HepG2 (cell line): ENCODE results near the gene NFE2L2. TPM values are rescaled to one million over a fixed set of nuclear protein-coding genes. Genes with fewer than 3 reads are reported as not detected.
A peak's percentile ranks its signal among the peaks of the same experiment; 100 is the strongest.

Experiments
- ATF1 ChIP-seq: IDR thresholded peaks from 2 replicates; pipeline ENCODE4 v1.6.1; 2016; ENCODE audit warnings: mild to moderate bottlenecking, control low read depth
- BCL6 ChIP-seq: IDR thresholded peaks from 2 replicates; pipeline ENCODE4 v1.6.1; 2016; ENCODE audit warnings: missing genetic modification reagents, missing compliant biosample characterization
- CBX2 ChIP-seq, 2 experiments: fragments of 200-600 bp in 1 of 2; sonication (generic); formaldehyde crosslinking in 1 of 2; IDR thresholded peaks; 2 replicates each; pipeline versions ENCODE4 v1.7.0 to v1.8.1; 2018 to 2022; ENCODE audit warnings: low read depth in 2 of 2, low read length in 1 of 2, mild to moderate bottlenecking in 1 of 2, missing genetic modification reagents in 1 of 2
- ELF3 ChIP-seq: IDR thresholded peaks from 2 replicates; pipeline ENCODE4 v1.6.1; 2016; ENCODE audit warnings: missing genetic modification reagents, missing compliant biosample characterization
- FOXC1 ChIP-seq: sonication (generic); formaldehyde crosslinking; IDR thresholded peaks from 2 replicates; pipeline ENCODE4 v1.8.0; 2022; ENCODE audit warnings: mild to moderate bottlenecking, missing genetic modification reagents, borderline replicate concordance
- HNRNPUL1 ChIP-seq: fragments of 200-400 bp; formaldehyde crosslinking; IDR thresholded peaks from 2 replicates; pipeline ENCODE4 v1.6.1; 2017; ENCODE audit warnings: low read depth, mild to moderate bottlenecking, low read length, moderate library complexity
- HOXA3 ChIP-seq: sonication (generic); formaldehyde crosslinking; IDR thresholded peaks from 2 replicates; pipeline ENCODE4 v1.5.0; 2020; ENCODE audit warnings: missing genetic modification reagents
- IKZF4 ChIP-seq: sonication (generic); formaldehyde crosslinking; IDR thresholded peaks from 2 replicates; pipeline ENCODE4 v1.5.1; 2020; ENCODE audit warnings: borderline replicate concordance, mild to moderate bottlenecking, low read depth, missing genetic modification reagents; ENCODE audit errors: not compliant biosample characterization
- MTF1 ChIP-seq: sonication (generic); formaldehyde crosslinking; IDR thresholded peaks from 2 replicates; pipeline ENCODE4 v1.5.0; 2020; ENCODE audit warnings: missing genetic modification reagents
- PHF21A ChIP-seq: sonication (generic); formaldehyde crosslinking; IDR thresholded peaks from 2 replicates; pipeline ENCODE4 v1.5.0; 2020; ENCODE audit warnings: mild to moderate bottlenecking, missing genetic modification reagents
- POGZ ChIP-seq: sonication (generic); formaldehyde crosslinking; IDR thresholded peaks from 2 replicates; pipeline ENCODE4 v1.4.0; 2020; ENCODE audit warnings: mild to moderate bottlenecking, missing genetic modification reagents
- PPARG ChIP-seq: conservative IDR thresholded peaks from 2 replicates; pipeline ENCODE4 v1.6.1; 2016; ENCODE audit warnings: missing biosample characterization, missing genetic modification reagents
- PRPF4 ChIP-seq: fragments of 200-400 bp; formaldehyde crosslinking; IDR thresholded peaks from 2 replicates; pipeline ENCODE4 v1.6.1; 2016; ENCODE audit warnings: low read length, low read depth; ENCODE audit not compliant: poor library complexity, severe bottlenecking
- SAP130 ChIP-seq: IDR thresholded peaks from 2 replicates; pipeline ENCODE4 v1.6.1; 2016; ENCODE audit warnings: low read depth
- SOX5 ChIP-seq: IDR thresholded peaks from 2 replicates; pipeline ENCODE4 v1.6.1; 2016; ENCODE audit warnings: borderline replicate concordance
- SYNCRIP ChIP-seq: fragments of 200-400 bp; formaldehyde crosslinking; IDR thresholded peaks from 2 replicates; pipeline ENCODE4 v1.6.1; 2018; ENCODE audit warnings: mild to moderate bottlenecking, low read depth, low read length; ENCODE audit not compliant: insufficient read depth
- ZFP36 ChIP-seq: fragments of 150-350 bp; IDR thresholded peaks from 2 replicates; pipeline ENCODE4 v1.6.1; 2018; ENCODE audit warnings: borderline replicate concordance, low read length, low read depth; ENCODE audit not compliant: partially characterized antibody
- ZKSCAN5 ChIP-seq: sonication (generic); formaldehyde crosslinking; IDR thresholded peaks from 2 replicates; pipeline ENCODE4 v1.5.1; 2020; ENCODE audit warnings: mild to moderate bottlenecking, missing genetic modification reagents
- ZNF20 ChIP-seq: sonication (generic); formaldehyde crosslinking; IDR thresholded peaks from 2 replicates; pipeline ENCODE4 v1.4.0; 2020; ENCODE audit warnings: mild to moderate bottlenecking, moderate library complexity, missing genetic modification reagents
- ZNF556 ChIP-seq: sonication (generic); formaldehyde crosslinking; IDR thresholded peaks from 2 replicates; pipeline ENCODE4 v1.4.0; 2020; ENCODE audit warnings: mild to moderate bottlenecking, missing genetic modification reagents, borderline replicate concordance
- ZSCAN12 ChIP-seq: sonication (generic); formaldehyde crosslinking; IDR thresholded peaks from 2 replicates; pipeline ENCODE4 v1.9.0; 2021; ENCODE audit warnings: mild to moderate bottlenecking, missing genetic modification reagents
- polyA plus RNA-seq, 8 experiments: library from polyadenylated mRNA; depleted of rRNA in 3 of 8; stranded (reverse) in 7 of 8; unstranded in 1 of 8; fragments of >200 nt; fragmentation: Illumina TruSeq in 4 of 8; extraction: Trizol in 4 of 8; gene quantifications; 2 replicates each; pipeline versions ENCODE4 v1.2.1 to v1.2.3, GENCODE V29; 2011 to 2016; ENCODE audit warnings: low read depth in 4 of 8, missing spikeins in 1 of 8, mixed read lengths in 1 of 8; ENCODE audit not compliant: insufficient read depth in 1 of 8
- total RNA-seq, 5 experiments: library from RNA; depleted of rRNA; stranded (reverse); fragments of >200 nt; fragmentation: Illumina TruSeq; extraction: Trizol; gene quantifications; 2 replicates each; pipeline ENCODE4 v1.2.3, GENCODE V29; 2016; ENCODE audit warnings: low read depth in 1 of 5
- TF ChIP-seq, protein P1 (sequence below): sonication (generic); formaldehyde crosslinking; IDR thresholded peaks from 2 replicates; pipeline ENCODE4 v1.5.0; 2020; ENCODE audit warnings: missing genetic modification reagents
- TF ChIP-seq, protein P2 (sequence below): fragments of 450-650 bp; IDR thresholded peaks from 2 replicates; pipeline ENCODE4 v1.6.1; 2016
- TF ChIP-seq, protein P3 (sequence below): sonication (generic); formaldehyde crosslinking; IDR thresholded peaks from 2 replicates; pipeline ENCODE4 v1.9.0; 2021; ENCODE audit warnings: missing genetic modification reagents, mild to moderate bottlenecking, borderline replicate concordance
- TF ChIP-seq, protein P4 (sequence below): sonication (generic); formaldehyde crosslinking; IDR thresholded peaks from 2 replicates; pipeline ENCODE4 v1.8.0; 2022; ENCODE audit warnings: missing genetic modification reagents, mild to moderate bottlenecking, borderline replicate concordance

The NFE2L2 gene
- total and polyA plus RNA-seq, 2 of the 13 experiments (the other 11 are each of a cell fraction or from before 2014, with no cell fraction given) = 84.6 to 215 TPM

DNA sequence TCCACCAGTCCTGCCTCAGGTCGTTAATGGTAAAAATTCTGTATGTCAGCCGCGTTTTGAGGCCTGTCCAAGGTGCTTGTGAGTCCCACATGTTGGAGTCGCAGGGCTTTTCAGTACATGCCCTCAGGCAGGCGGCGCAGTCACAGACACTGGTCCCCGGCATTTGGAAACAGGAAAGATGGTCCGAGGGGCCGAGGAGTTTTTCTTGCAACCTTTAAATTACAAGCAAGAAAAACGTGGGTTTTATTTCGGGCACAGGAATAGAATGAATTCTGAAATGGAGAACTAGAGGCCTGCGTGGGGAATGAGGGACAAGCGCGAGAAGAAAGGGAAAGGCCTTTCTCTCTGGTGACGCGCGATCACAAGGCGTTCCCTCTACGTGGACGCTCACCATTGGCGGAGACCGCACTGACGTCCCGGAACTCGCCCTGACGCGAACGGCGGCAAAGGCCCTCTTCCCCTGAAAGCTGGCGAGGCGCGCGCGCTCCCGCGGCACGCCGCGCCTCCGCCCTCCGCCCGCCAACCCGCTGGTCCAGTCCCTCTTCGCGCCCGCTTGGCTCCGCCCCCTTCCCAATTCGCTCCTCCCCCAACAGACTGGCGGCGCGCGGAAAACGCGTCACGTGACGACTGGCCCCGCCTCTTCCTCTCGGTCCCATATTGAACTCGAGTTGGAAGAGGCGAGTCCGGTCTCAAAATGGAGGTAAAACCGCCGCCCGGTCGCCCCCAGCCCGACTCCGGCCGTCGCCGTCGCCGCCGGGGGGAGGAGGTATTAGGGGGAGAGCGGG lies 52.2 kb downstream of the NFE2L2 start, which contains the start of gene HNRNPA3 (continued):
- TF ChIP-seq, protein P1, sequence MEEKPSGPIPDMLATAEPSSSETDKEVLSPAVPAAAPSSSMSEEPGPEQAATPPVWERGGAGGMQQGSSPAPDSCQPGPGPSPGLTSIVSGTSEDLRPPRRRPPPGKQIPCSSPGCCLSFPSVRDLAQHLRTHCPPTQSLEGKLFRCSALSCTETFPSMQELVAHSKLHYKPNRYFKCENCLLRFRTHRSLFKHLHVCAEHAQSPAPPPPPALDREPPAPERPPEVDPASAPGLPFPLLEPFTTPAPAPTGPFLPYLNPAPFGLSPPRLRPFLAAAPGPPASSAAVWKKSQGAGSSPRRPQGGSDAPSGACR = 0 out of 2 replicates have a peak, but pooled peaks have one; percentile 26
- TF ChIP-seq SOX5 (peak; percentile 44; the same call in 1 of the 2 replicates), ZNF556 (CRISPR knock-in tag) (no peak), ZFP36 (no peak), ZKSCAN5 (CRISPR knock-in tag) (no peak), BCL6 (CRISPR knock-in tag) (no peak), MTF1 (no peak; the same call in 1 of the 2 replicates), SYNCRIP (no peak), POGZ (CRISPR knock-in tag) (peak; percentile 89), ELF3 (peak; percentile 74), SAP130 (CRISPR knock-in tag) (peak; percentile 89), CBX2 (IDR thresholded peaks at IDR 0.05; ENCODE audit: low read depth, low read length) (no peak), CBX2 (CRISPR knock-in tag; IDR thresholded peaks at IDR 0.05; ENCODE audit: low read depth) (peak; percentile 70; the same call in 1 of the 2 replicates), PRPF4 (no peak), IKZF4 (CRISPR knock-in tag) (peak; percentile 53), ATF1 (peak; percentile 92), HOXA3 (CRISPR knock-in tag) (peak; percentile 99), FOXC1 (CRISPR knock-in tag) (peak; percentile 71; the same call in 1 of the 2 replicates), ZSCAN12 (CRISPR knock-in tag) (0 out of 2 replicates have a peak, but pooled peaks have one; percentile 48), PHF21A (CRISPR knock-in tag) (peak; percentile 52; the same call in 1 of the 2 replicates), HNRNPUL1 (no peak), ZNF20 (CRISPR knock-in tag) (peak; percentile 77; the same call in 1 of the 2 replicates), PPARG (peak; percentile 59)
- TF ChIP-seq, protein P2, sequence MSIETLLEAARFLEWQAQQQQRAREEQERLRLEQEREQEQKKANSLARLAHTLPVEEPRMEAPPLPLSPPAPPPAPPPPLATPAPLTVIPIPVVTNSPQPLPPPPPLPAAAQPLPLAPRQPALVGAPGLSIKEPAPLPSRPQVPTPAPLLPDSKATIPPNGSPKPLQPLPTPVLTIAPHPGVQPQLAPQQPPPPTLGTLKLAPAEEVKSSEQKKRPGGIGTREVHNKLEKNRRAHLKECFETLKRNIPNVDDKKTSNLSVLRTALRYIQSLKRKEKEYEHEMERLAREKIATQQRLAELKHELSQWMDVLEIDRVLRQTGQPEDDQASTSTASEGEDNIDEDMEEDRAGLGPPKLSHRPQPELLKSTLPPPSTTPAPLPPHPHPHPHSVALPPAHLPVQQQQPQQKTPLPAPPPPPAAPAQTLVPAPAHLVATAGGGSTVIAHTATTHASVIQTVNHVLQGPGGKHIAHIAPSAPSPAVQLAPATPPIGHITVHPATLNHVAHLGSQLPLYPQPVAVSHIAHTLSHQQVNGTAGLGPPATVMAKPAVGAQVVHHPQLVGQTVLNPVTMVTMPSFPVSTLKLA = peak; percentile 62
- TF ChIP-seq, protein P3, sequence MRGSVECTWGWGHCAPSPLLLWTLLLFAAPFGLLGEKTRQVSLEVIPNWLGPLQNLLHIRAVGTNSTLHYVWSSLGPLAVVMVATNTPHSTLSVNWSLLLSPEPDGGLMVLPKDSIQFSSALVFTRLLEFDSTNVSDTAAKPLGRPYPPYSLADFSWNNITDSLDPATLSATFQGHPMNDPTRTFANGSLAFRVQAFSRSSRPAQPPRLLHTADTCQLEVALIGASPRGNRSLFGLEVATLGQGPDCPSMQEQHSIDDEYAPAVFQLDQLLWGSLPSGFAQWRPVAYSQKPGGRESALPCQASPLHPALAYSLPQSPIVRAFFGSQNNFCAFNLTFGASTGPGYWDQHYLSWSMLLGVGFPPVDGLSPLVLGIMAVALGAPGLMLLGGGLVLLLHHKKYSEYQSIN (CRISPR knock-in tag) = no peak
- TF ChIP-seq, protein P4, sequence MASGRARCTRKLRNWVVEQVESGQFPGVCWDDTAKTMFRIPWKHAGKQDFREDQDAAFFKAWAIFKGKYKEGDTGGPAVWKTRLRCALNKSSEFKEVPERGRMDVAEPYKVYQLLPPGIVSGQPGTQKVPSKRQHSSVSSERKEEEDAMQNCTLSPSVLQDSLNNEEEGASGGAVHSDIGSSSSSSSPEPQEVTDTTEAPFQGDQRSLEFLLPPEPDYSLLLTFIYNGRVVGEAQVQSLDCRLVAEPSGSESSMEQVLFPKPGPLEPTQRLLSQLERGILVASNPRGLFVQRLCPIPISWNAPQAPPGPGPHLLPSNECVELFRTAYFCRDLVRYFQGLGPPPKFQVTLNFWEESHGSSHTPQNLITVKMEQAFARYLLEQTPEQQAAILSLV (CRISPR knock-in tag) = no peak
